Liver (tissue), 9 donors: ENCODE data around the gene GALNT17. TPM values are rescaled to one million over a fixed set of nuclear protein-coding genes. Genes with fewer than 3 reads are reported as not detected.

Source experiments
- DNase-seq: peaks from one replicate; pipeline ENCODE4 v3.0.0-alpha.2; 2017; ENCODE audit warnings: low spot score
- H3K27ac ChIP-seq, 2 donors: one replicate each; pipeline ENCODE4 v1.7.0; 2013; ENCODE audit warnings: inconsistent platforms in 2 of 2, low read length in 2 of 2, control low read depth in 1 of 2, low read depth in 1 of 2, mild to moderate bottlenecking in 1 of 2
- H3K27me3 ChIP-seq, 4 donors: one replicate each; pipeline versions ENCODE4 v1.6.1 to v1.7.0; 2013; ENCODE audit warnings: low read length in 3 of 4, inconsistent platforms in 1 of 4, mild to moderate bottlenecking in 1 of 4, moderate library complexity in 1 of 4; ENCODE audit not compliant: control insufficient read depth in 4 of 4, insufficient read depth in 4 of 4
- H3K36me3 ChIP-seq, 4 donors: one replicate each; pipeline versions ENCODE4 v1.6.1 to v1.7.0; 2013; ENCODE audit warnings: low read length in 3 of 4, mild to moderate bottlenecking in 3 of 4, low read depth in 1 of 4, moderate library complexity in 1 of 4; ENCODE audit not compliant: control insufficient read depth in 4 of 4, insufficient read depth in 3 of 4
- H3K4me1 ChIP-seq, 4 donors: one replicate each; pipeline versions ENCODE4 v1.6.1 to v1.7.0; 2013; ENCODE audit warnings: low read length in 3 of 4, mild to moderate bottlenecking in 3 of 4, moderate library complexity in 1 of 4; ENCODE audit not compliant: control insufficient read depth in 4 of 4, insufficient read depth in 4 of 4
- H3K4me3 ChIP-seq, 3 donors: one replicate each; pipeline versions ENCODE4 v1.6.1 to v1.7.0; 2013; ENCODE audit warnings: low read length in 3 of 3, control low read depth in 1 of 3, low read depth in 1 of 3, mild to moderate bottlenecking in 1 of 3
- H3K9ac ChIP-seq, 2 donors: one replicate each; pipeline ENCODE4 v1.7.0; 2013; ENCODE audit warnings: low read length in 2 of 2, mild to moderate bottlenecking in 2 of 2, moderate library complexity in 2 of 2, control low read depth in 1 of 2, low read depth in 1 of 2
- H3K9me3 ChIP-seq, 4 donors: one replicate each; pipeline versions ENCODE4 v1.6.1 to v1.7.0; 2013; ENCODE audit warnings: low read length in 3 of 4; ENCODE audit not compliant: control insufficient read depth in 4 of 4
- EGR1 ChIP-seq, 2 donors: IDR thresholded peaks; 2 replicates each; pipeline ENCODE4 v1.6.1; 2016 to 2018; ENCODE audit warnings: antibody characterized with exemption in 2 of 2, low read depth in 2 of 2
- FOXA1 ChIP-seq: IDR thresholded peaks from 2 replicates; pipeline ENCODE4 v1.6.1; 2016; ENCODE audit warnings: antibody characterized with exemption
- FOXA2 ChIP-seq: IDR thresholded peaks from 2 replicates; pipeline ENCODE4 v1.6.1; 2016; ENCODE audit warnings: antibody characterized with exemption
- GABPA ChIP-seq, 2 donors: IDR thresholded peaks in 1 of 2; conservative IDR thresholded peaks in 1 of 2; 2 replicates each; pipeline ENCODE4 v1.6.1; 2016; ENCODE audit warnings: antibody characterized with exemption in 2 of 2, mild to moderate bottlenecking in 1 of 2, moderate library complexity in 1 of 2
- HNF4A ChIP-seq, 2 donors: conservative IDR thresholded peaks; 2 replicates each; pipeline ENCODE4 v1.6.1; 2016; ENCODE audit warnings: antibody characterized with exemption in 2 of 2, mild to moderate bottlenecking in 2 of 2
- HNF4G ChIP-seq: IDR thresholded peaks from 2 replicates; pipeline ENCODE4 v1.6.1; 2016; ENCODE audit warnings: antibody characterized with exemption
- JUND ChIP-seq, 2 donors: IDR thresholded peaks; 2 replicates each; pipeline ENCODE4 v1.6.1; 2016; ENCODE audit warnings: antibody characterized with exemption in 2 of 2
- MAX ChIP-seq: IDR thresholded peaks from 2 replicates; pipeline ENCODE4 v1.6.1; 2016; ENCODE audit warnings: antibody characterized with exemption
- NR2F2 ChIP-seq: IDR thresholded peaks from 2 replicates; pipeline ENCODE4 v1.6.1; 2016; ENCODE audit warnings: antibody characterized with exemption
- RAD21 ChIP-seq, 2 donors: IDR thresholded peaks; 2 replicates each; pipeline ENCODE4 v1.6.1; 2016; ENCODE audit warnings: antibody characterized with exemption in 2 of 2, mild to moderate bottlenecking in 2 of 2
- RXRA ChIP-seq, 2 donors: IDR thresholded peaks; 2 replicates each; pipeline ENCODE4 v1.6.1; 2017 to 2018; ENCODE audit warnings: antibody characterized with exemption in 2 of 2, mild to moderate bottlenecking in 1 of 2
- SP1 ChIP-seq: IDR thresholded peaks from 2 replicates; pipeline ENCODE4 v1.6.1; 2018; ENCODE audit warnings: antibody characterized with exemption, mild to moderate bottlenecking
- TAF1 ChIP-seq: conservative IDR thresholded peaks from 2 replicates; pipeline ENCODE4 v1.6.1; 2016; ENCODE audit warnings: antibody characterized with exemption, mild to moderate bottlenecking
- YY1 ChIP-seq: IDR thresholded peaks from 2 replicates; pipeline ENCODE4 v1.6.1; 2016; ENCODE audit warnings: antibody characterized with exemption, mild to moderate bottlenecking
- WGBS: extraction: QIAGEN DNeasy Blood & Tissue Kit; methylation state at CpG from one replicate; pipeline ENCODE4 v1.1.7; 2013; 5-methylcytosine and 5-hydroxymethylcytosine counted together
- polyA plus RNA-seq, 2 donors: library from polyadenylated mRNA; stranded (reverse) in 1 of 2; unstranded in 1 of 2; fragments of 200-250 nt in 1 of 2; fragments of >200 nt in 1 of 2; fragmentation: Nextera tagmentation in 1 of 2; extraction: Ambion mirVana in 1 of 2; gene quantifications; one replicate each; pipeline versions ENCODE4 v1.2.1 to v1.2.3, GENCODE V29; 2013 to 2015
- total RNA-seq, 2 donors: library from RNA; depleted of rRNA; stranded (reverse); fragments of >200 nt; gene quantifications; one replicate each; pipeline ENCODE4 v1.2.3, GENCODE V29; 2014
- TF ChIP-seq, protein P1 (sequence below): fragments of 150-350 bp; IDR thresholded peaks from 2 replicates; pipeline ENCODE4 v1.5.1; 2017; ENCODE audit warnings: improper control_type of control experiment, low read depth, low read length; ENCODE audit not compliant: missing input control
- TF ChIP-seq, protein P2 (sequence below): IDR thresholded peaks from 2 replicates; pipeline ENCODE4 v1.6.1; 2016; ENCODE audit warnings: antibody characterized with exemption
- TF ChIP-seq, protein P3 (sequence below): IDR thresholded peaks from 2 replicates; pipeline ENCODE4 v1.6.1; 2016; ENCODE audit warnings: antibody characterized with exemption, mild to moderate bottlenecking
- TF ChIP-seq, protein P4 (sequence below): IDR thresholded peaks from 2 replicates; pipeline ENCODE4 v1.6.1; 2016; ENCODE audit warnings: antibody characterized with exemption
- donor health status: healthy.
- donor health status: healthy.
- donor health status: healthy.
- donor health status: healthy.
- donor health status: healthy.

Gene GALNT17
- total and polyA plus RNA-seq, 4 donors = 0.10 to 0.42 (median 0.37) TPM; not detected in 1

- no peak for DNase-seq
- no peaks in the 10 kb centered on the region for H3K9me3 ChIP-seq
- H3K4me1 ChIP-seq = no peaks in the 10 kb centered on the region
- H3K27me3 ChIP-seq = no peaks in the 10 kb centered on the region
- no peaks in the 10 kb centered on the region for H3K36me3 ChIP-seq
- H3K27ac ChIP-seq = no peak overlapping the region
- H3K4me3 ChIP-seq = no peak overlapping the region
- TF ChIP-seq TAF1 (no peak), MAX (no peak), HNF4G (no peak), JUND (IDR thresholded peaks at IDR 0.05) (no peak), FOXA1 (no peak), GABPA (IDR thresholded peaks at IDR 0.05 in 1 of 2, conservative IDR thresholded peaks at IDR 0.05 in 1 of 2) (no peak), HNF4A (conservative IDR thresholded peaks at IDR 0.05) (no peak), RXRA (IDR thresholded peaks at IDR 0.05) (no peak), NR2F2 (no peak), SP1 (no peak), FOXA2 (no peak)
- TF ChIP-seq, protein P1, sequence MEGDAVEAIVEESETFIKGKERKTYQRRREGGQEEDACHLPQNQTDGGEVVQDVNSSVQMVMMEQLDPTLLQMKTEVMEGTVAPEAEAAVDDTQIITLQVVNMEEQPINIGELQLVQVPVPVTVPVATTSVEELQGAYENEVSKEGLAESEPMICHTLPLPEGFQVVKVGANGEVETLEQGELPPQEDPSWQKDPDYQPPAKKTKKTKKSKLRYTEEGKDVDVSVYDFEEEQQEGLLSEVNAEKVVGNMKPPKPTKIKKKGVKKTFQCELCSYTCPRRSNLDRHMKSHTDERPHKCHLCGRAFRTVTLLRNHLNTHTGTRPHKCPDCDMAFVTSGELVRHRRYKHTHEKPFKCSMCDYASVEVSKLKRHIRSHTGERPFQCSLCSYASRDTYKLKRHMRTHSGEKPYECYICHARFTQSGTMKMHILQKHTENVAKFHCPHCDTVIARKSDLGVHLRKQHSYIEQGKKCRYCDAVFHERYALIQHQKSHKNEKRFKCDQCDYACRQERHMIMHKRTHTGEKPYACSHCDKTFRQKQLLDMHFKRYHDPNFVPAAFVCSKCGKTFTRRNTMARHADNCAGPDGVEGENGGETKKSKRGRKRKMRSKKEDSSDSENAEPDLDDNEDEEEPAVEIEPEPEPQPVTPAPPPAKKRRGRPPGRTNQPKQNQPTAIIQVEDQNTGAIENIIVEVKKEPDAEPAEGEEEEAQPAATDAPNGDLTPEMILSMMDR = no peak
- TF ChIP-seq, protein P2, sequence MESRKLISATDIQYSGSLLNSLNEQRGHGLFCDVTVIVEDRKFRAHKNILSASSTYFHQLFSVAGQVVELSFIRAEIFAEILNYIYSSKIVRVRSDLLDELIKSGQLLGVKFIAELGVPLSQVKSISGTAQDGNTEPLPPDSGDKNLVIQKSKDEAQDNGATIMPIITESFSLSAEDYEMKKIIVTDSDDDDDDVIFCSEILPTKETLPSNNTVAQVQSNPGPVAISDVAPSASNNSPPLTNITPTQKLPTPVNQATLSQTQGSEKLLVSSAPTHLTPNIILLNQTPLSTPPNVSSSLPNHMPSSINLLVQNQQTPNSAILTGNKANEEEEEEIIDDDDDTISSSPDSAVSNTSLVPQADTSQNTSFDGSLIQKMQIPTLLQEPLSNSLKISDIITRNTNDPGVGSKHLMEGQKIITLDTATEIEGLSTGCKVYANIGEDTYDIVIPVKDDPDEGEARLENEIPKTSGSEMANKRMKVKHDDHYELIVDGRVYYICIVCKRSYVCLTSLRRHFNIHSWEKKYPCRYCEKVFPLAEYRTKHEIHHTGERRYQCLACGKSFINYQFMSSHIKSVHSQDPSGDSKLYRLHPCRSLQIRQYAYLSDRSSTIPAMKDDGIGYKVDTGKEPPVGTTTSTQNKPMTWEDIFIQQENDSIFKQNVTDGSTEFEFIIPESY = no peak
- TF ChIP-seq, protein P3, sequence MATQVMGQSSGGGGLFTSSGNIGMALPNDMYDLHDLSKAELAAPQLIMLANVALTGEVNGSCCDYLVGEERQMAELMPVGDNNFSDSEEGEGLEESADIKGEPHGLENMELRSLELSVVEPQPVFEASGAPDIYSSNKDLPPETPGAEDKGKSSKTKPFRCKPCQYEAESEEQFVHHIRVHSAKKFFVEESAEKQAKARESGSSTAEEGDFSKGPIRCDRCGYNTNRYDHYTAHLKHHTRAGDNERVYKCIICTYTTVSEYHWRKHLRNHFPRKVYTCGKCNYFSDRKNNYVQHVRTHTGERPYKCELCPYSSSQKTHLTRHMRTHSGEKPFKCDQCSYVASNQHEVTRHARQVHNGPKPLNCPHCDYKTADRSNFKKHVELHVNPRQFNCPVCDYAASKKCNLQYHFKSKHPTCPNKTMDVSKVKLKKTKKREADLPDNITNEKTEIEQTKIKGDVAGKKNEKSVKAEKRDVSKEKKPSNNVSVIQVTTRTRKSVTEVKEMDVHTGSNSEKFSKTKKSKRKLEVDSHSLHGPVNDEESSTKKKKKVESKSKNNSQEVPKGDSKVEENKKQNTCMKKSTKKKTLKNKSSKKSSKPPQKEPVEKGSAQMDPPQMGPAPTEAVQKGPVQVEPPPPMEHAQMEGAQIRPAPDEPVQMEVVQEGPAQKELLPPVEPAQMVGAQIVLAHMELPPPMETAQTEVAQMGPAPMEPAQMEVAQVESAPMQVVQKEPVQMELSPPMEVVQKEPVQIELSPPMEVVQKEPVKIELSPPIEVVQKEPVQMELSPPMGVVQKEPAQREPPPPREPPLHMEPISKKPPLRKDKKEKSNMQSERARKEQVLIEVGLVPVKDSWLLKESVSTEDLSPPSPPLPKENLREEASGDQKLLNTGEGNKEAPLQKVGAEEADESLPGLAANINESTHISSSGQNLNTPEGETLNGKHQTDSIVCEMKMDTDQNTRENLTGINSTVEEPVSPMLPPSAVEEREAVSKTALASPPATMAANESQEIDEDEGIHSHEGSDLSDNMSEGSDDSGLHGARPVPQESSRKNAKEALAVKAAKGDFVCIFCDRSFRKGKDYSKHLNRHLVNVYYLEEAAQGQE = no peak
- TF ChIP-seq, protein P4, sequence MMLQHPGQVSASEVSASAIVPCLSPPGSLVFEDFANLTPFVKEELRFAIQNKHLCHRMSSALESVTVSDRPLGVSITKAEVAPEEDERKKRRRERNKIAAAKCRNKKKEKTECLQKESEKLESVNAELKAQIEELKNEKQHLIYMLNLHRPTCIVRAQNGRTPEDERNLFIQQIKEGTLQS = no peak
- H3K9ac ChIP-seq = no peak overlapping the region
- WGBS = 80% methylated on average over 10 of the region's 10 CpGs
Measured at GRCh38 chr7:71739520-71740173, 607.7 kb downstream of the GALNT17 start.

GRCh38 chr7:71740174-71740560, 608.2 kb downstream of the GALNT17 start:
- no peak for DNase-seq
- WGBS = 85% methylated on average over 5 of the region's 5 CpGs
- no peak for TF ChIP-seq GABPA (IDR thresholded peaks at IDR 0.05 in 1 of 2, conservative IDR thresholded peaks at IDR 0.05 in 1 of 2)
- TF ChIP-seq RAD21 (IDR thresholded peaks at IDR 0.05) = no peak
- TF ChIP-seq, protein P2 = no peak
- no peak for TF ChIP-seq JUND (IDR thresholded peaks at IDR 0.05)
- TF ChIP-seq HNF4A (conservative IDR thresholded peaks at IDR 0.05) = no peak
- TF ChIP-seq, protein P3 = no peak
- TF ChIP-seq YY1 = no peak
- no peak for TF ChIP-seq NR2F2
- TF ChIP-seq EGR1 (IDR thresholded peaks at IDR 0.05; ENCODE audit: low read depth in 2 of 2) = no peak
- no peak for TF ChIP-seq HNF4G

More at GRCh38 chr7:71740174-71740560, 608.2 kb downstream of the GALNT17 start:
- no peaks in the 10 kb centered on the region for H3K36me3 ChIP-seq
- no peak overlapping the region for H3K9ac ChIP-seq
- H3K9me3 ChIP-seq = no peaks in the 10 kb centered on the region
- H3K27me3 ChIP-seq = no peaks in the 10 kb centered on the region
- no peak overlapping the region for H3K4me3 ChIP-seq
- no peaks in the 10 kb centered on the region for H3K4me1 ChIP-seq
- no peak overlapping the region for H3K27ac ChIP-seq
